GM12878 (cell line): Measurements from ENCODE around the gene SNRK.

Experiments
- JUND ChIP-seq: IDR thresholded peaks from 2 replicates; pipeline ENCODE4 v1.6.1; 2012; ENCODE audit warnings: low read depth, mild to moderate bottlenecking, low read length, improper control_type of control experiment, moderate library complexity
- ZNF274 ChIP-seq: IDR thresholded peaks from one replicate; pipeline ENCODE4 v1.8.0; 2011; ENCODE audit not compliant: insufficient read length, insufficient read depth

DNA sequence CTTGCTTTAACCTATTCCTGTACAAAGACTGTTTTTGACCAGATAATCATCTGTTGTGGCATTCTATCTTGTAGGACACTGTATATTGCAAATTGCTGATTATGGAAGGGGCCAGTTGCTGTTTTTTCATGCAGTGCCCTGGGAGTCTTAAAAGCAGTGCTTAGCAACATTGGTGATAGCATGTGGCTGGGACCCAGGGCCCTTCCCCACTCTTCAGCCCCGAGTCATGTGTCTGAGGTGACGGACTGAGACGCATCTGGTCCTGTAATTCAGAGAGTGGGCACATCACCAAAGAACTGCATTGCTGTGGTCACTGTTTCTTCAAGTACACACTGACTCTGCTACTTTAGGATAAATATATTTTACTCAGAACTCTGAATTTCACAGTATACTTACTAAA, 63.4 kb downstream of the SNRK start:
- TF ChIP-seq JUND (no peak), ZNF274 (no peak)
